HFF-Myc (cell line): ENCODE data around the gene SHLD3.
"Not testable (repeated sequence)": the region's sequence is repeated elsewhere in the genome, so short reads cannot be mapped to it uniquely, and the experiment has no call there.

Experiments used
- DNase-seq: peaks from one replicate; pipeline ENCODE4 v3.0.0-alpha.2; 2011; ENCODE audit warnings: low read depth; ENCODE audit errors: extremely low read depth
- H3K4me3 ChIP-seq: replicated peaks from 2 replicates; pipeline ENCODE4 v1.5.1; 2011; ENCODE audit warnings: low read depth, mild to moderate bottlenecking, control low read depth, low read length
- TF ChIP-seq, protein P1 (sequence below): IDR thresholded peaks from 2 replicates; pipeline ENCODE4 v1.5.1; 2012; ENCODE audit warnings: mild to moderate bottlenecking, low read depth, low read length, control low read depth; ENCODE audit errors: missing control alignments

SHLD3 gene, protein sequence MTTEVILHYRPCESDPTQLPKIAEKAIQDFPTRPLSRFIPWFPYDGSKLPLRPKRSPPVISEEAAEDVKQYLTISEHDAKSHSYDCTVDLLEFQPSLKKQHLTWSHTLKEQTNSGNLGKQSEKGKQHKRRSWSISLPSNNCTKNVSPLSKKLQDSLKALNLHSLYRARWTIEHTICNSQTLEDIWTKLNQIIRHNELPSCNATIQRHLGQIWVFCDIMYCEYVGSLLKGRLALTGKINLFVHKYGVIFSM

DNA sequence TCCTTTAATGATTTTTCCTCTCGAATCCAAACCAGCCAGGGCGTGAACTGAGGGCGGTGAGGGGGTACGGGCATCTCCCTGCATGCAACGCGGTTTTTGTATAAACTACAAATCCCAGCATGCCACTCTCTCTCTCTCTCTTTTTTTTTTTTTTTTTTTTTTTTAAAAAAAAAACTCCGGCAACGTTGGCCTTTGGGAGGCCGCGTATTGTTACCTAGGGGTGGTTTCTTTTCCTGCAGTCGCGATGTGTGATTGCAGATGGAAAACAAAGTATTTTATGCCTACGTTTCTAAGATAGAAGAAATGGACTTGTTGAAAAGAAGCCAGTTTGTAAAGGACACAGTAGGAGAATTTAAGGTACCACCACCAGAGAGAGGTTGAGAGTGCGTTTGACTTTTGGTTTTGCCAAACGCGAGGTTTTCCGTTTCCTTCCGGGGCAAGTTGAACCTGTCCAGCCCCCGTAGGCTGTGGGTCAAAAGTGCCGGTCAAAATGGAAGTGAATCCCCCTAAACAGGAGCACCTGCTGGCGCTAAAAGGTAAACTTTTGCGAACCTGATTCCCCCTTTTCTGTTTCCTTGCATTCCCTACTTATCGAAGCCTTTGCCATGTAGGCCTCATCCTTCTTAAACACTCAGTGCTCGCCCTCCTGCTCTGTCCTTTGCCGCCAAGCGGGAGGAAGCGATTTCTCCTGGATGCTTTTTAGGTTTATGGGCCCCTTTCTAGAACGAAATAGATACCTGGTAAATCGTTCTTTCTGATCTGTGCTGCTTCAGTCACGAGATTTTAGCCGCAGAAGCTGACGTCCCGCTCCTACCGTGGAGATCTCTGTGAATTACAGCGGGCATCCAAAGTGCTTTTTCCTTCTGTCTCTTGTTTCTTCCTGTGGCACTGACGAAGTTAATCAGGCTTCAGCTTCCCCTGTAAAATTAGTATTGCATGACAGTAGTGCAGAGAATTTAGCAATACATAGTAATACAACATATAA, at the start of gene SHLD3, which contains the start of gene TRAPPC13:
Gene SHLD3, plus strand, starts transcription at position 457 of the 985 bp plus-strand sequence. CDS start 4,561 bp downstream, outside the sequence.
Gene TRAPPC13, plus strand, starts transcription at position 457 of the 985 bp plus-strand sequence. Its CDS starts 34 bp downstream, at position 491.
- H3K4me3 ChIP-seq, result peak within 1 kb of the TSS; percentile 72
- TF ChIP-seq, protein P1, sequence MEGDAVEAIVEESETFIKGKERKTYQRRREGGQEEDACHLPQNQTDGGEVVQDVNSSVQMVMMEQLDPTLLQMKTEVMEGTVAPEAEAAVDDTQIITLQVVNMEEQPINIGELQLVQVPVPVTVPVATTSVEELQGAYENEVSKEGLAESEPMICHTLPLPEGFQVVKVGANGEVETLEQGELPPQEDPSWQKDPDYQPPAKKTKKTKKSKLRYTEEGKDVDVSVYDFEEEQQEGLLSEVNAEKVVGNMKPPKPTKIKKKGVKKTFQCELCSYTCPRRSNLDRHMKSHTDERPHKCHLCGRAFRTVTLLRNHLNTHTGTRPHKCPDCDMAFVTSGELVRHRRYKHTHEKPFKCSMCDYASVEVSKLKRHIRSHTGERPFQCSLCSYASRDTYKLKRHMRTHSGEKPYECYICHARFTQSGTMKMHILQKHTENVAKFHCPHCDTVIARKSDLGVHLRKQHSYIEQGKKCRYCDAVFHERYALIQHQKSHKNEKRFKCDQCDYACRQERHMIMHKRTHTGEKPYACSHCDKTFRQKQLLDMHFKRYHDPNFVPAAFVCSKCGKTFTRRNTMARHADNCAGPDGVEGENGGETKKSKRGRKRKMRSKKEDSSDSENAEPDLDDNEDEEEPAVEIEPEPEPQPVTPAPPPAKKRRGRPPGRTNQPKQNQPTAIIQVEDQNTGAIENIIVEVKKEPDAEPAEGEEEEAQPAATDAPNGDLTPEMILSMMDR, result no peak
- peak; percentile 52 for DNase-seq

DNA sequence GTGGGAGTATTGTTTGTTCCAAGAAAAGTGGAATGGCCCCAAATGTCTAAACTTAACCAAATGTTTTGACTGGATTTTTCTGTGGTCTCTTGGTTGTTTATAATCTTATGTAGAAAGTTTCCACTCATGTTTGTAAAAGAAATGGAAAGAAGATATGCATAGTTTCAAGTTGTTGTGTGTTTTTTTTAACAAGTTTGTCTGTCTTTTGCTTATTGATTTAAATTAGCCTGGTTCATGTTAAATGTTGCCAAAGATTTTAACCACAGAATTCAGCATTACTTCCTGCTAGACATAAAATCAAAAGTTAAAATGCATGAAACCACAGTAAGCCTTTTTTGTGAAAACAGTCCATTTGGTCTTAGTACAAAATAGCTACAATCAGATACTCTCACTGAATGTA, 47.7 kb upstream of the SHLD3 start:
- DNase-seq, result no peak
- TF ChIP-seq, protein P1, result no peak
- H3K4me3 ChIP-seq, result no peak overlapping the region

DNA sequence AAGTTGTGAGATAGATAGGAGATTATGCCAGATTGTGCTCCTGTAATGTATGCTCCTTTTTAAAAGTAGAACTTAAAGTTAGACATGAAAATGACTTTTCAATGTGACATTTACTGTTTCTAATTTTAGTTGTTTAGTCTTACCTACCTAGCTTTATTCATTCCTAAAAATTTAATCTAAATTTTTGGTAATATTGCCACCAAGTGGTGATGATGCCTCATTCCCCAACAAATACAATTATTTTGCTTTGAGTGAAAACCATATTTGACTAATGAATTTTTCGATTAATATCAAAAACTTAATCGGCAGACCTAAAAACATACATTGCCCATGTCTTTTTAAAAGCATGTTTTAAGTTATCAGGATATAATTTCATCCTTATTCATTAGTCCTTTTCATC, 36.1 kb upstream of the SHLD3 start:
- no peak overlapping the region for H3K4me3 ChIP-seq
- no peak for DNase-seq
- TF ChIP-seq, protein P1, result no peak

DNA sequence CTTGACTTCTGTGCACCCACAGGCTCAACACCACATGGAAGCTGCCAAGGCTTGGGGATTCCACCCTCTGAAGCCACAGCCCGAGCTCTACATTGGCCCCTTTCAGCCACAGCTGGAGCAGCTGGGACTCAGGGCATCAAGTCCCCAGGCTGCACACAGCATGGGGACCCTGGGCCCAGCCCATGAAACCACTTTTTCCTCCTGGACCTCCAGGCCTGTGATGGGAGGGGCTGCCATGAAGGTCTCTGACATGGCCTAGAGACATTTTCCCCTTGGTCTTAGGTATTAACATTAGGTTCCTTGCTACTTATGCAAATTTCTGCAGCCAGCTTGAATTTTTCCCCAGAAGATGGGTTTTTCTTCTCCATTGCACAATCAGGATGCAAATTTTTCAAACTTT, 23.1 kb upstream of the SHLD3 start:
- not testable (repeated sequence) for H3K4me3 ChIP-seq, DNase-seq

DNA sequence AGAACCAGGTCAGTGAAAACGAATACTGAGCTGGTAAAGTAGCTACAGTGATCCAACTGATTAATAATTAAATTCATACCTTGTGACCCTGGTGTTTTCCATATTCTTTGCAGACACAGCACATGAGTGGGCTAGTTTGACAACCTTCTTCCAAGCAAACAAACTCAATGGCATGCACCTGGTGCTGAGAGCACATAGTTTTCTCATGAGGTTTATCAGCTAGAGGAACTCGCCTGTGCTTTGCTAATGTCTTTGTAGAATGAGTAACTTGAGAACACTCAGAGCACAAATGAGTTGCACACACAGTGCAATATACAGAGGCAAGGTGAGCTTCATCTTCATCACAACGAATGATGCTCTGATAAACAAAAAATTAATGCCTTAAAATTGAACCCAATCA, 13.3 kb upstream of the SHLD3 start:
- no peak for DNase-seq
- TF ChIP-seq, protein P1, result no peak

DNA sequence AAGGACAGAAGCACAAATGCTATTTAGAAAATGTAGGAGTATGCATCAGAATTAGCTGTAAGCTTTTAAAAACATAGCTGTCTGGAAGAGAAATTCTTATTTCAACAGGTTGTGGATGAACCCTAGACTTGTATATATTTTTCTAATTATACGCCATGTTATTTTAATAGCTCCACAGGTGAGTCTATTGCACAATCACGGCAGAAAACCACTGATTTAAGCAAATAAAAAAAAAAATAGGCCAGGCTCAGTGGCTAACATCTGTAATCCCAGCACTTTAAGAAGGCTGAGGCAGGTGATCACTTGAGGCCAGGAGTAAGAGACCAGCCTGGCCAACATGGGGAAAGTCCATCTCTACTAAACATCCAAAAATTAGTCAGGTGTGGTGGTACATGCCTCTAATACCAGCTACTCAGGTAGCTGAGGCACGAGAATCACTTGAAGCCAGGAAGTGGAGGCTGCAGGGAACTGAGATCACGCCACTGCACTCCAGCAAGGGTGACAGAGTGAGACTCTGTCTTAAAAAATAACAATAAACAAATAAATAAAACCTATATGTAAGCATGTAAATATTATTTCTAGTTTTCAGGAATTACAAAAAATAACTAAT, 12.4 kb upstream of the SHLD3 start:
- DNase-seq, result no peak
- TF ChIP-seq, protein P1, result no peak
- no peak overlapping the region for H3K4me3 ChIP-seq

More for the DNA sequence above, 13.3 kb upstream of the SHLD3 start:
- no peak overlapping the region for H3K4me3 ChIP-seq
